Karpas-422 (cell line): ENCODE data around the gene GNB1L. TPM values are rescaled to one million over a fixed set of nuclear protein-coding genes. Genes with fewer than 3 reads are reported as not detected.

Experiments used
- DNase-seq: peaks from one replicate; pipeline ENCODE4 v3.0.0-alpha.2; 2015
- H2AFZ ChIP-seq: fragments of 200-600 bp; sonication (generic); 2 replicates; pipeline ENCODE4 v1.6.1; 2014; ENCODE audit warnings: antibody characterized with exemption, low read length, mixed read lengths
- H3K27ac ChIP-seq: fragments of 200-600 bp; sonication (generic); 2 replicates; pipeline ENCODE4 v1.5.1; 2014; ENCODE audit warnings: mild to moderate bottlenecking, low read length, moderate library complexity
- H3K27me3 ChIP-seq: fragments of 200-600 bp; sonication (generic); 2 replicates; pipeline ENCODE4 v1.6.1; 2014; ENCODE audit warnings: low read length, mixed read lengths
- H3K36me3 ChIP-seq: fragments of 200-600 bp; sonication (generic); 2 replicates; pipeline ENCODE4 v1.6.1; 2014; ENCODE audit warnings: low read length, mixed read lengths; ENCODE audit not compliant: insufficient read depth
- H3K4me1 ChIP-seq: fragments of 200-600 bp; sonication (generic); 2 replicates; pipeline ENCODE4 v1.6.1; 2014; ENCODE audit warnings: mild to moderate bottlenecking, low read length, mixed read lengths
- H3K4me2 ChIP-seq: fragments of 200-600 bp; sonication (generic); 2 replicates; pipeline ENCODE4 v1.6.1; 2014; ENCODE audit warnings: low read length, low read depth, mild to moderate bottlenecking; ENCODE audit not compliant: poor library complexity, severe bottlenecking
- H3K4me3 ChIP-seq: fragments of 200-600 bp; sonication (generic); 2 replicates; pipeline ENCODE4 v1.5.1; 2014; ENCODE audit warnings: mild to moderate bottlenecking, antibody characterized with exemption, low read length, mixed read lengths
- H3K79me2 ChIP-seq: fragments of 200-600 bp; sonication (generic); 2 replicates; pipeline ENCODE4 v1.6.1; 2014; ENCODE audit warnings: mild to moderate bottlenecking, low read length, mixed read lengths
- H3K9ac ChIP-seq: fragments of 200-600 bp; sonication (generic); 2 replicates; pipeline ENCODE4 v1.6.0; 2014; ENCODE audit warnings: low read length
- H3K9me2 ChIP-seq: fragments of 200-600 bp; sonication (generic), shearing (Covaris generic); replicated peaks from 2 replicates; pipeline ENCODE4 v1.6.0; 2014; ENCODE audit warnings: mild to moderate bottlenecking, low read length, moderate library complexity; ENCODE audit not compliant: insufficient read depth
- H3K9me3 ChIP-seq: fragments of 300-700, 200-600 bp; sonication (generic); 2 replicates; pipeline ENCODE4 v1.6.1; 2014; ENCODE audit warnings: low read length, mixed read lengths
- H4K20me1 ChIP-seq: fragments of 200-600 bp; sonication (generic); 2 replicates; pipeline ENCODE4 v1.6.1; 2014; ENCODE audit warnings: mild to moderate bottlenecking, antibody characterized with exemption, low read length, low read depth; ENCODE audit not compliant: insufficient read depth
- total RNA-seq: library from RNA; depleted of rRNA; stranded (reverse); fragments of >200 nt; shearing (Covaris generic); gene quantifications from 2 replicates; pipeline ENCODE4 v1.2.3, GENCODE V29; 2014; ENCODE audit warnings: low replicate concordance

GNB1L gene
- total RNA-seq, 1 experiment from 2014 or later: 4.4 TPM

DNA sequence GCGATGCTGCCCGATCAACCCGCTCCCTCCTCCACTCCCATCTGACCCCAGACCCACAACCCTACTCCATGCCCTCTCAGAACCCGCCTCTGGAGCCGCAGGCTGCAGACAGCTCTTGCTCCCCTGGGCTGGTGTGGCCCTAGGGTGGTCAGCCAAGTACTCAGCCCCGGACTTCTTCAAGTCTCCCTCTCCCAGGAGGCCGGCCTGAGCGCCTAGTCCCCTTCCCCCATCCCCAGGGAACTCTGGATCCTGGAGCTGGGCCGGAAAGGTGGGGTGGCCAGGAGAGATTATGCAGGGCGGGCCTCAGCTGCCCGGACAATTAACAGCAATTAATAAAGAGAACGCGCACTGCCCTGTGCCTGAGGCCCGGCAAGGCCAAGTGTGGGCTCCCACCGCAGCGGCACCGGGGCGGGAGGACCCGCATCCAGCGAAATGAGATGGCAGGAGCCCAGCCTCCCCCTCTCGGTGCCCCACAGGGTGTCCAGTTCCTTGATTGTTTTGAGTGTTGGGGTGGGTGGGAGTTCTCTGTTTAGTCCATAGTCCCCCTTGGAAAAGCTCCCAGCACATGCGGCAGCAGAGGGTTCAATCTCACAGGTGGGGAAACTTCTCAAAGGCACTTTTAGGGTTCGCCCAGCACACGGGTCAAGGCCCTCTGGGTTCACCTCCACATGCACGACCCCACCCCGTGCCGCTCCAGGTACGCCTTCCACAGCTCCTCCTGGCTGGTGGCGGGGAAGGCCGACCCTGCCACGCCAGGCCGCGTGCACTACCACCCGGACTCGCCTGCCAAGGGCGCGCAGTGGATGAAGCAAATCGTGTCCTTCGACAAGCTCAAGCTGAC, 91.0 kb downstream of the GNB1L start:
- no peak overlapping the region for H3K4me2 ChIP-seq

GRCh38 chr22:19762568-19763457, 91.9 kb downstream of the GNB1L start:
- no peaks in the 10 kb centered on the region for H3K27me3 ChIP-seq
- no peak overlapping the region for H3K4me3 ChIP-seq
- no peaks in the 10 kb centered on the region for H3K9me3 ChIP-seq
- no peak overlapping the region for H3K4me2 ChIP-seq
- DNase-seq: no peak
- H4K20me1 ChIP-seq: no peaks in the 10 kb centered on the region; the same call in 1 of the 2 replicates
- H3K27ac ChIP-seq: no peak overlapping the region
- H3K79me2 ChIP-seq: no peaks in the 10 kb centered on the region
- H3K4me1 ChIP-seq: peaks cover 4% of the 10 kb centered on the region
- H3K9me2 ChIP-seq: no peaks in the 10 kb centered on the region
- no peak overlapping the region for H3K9ac ChIP-seq
- no peak overlapping the region for H2AFZ ChIP-seq
- H3K36me3 ChIP-seq: no peaks in the 10 kb centered on the region

More for the DNA sequence above, 91.0 kb downstream of the GNB1L start:
- Histone ChIP-seq H3K9ac (no peak overlapping the region), H3K27ac (no peak overlapping the region), H4K20me1 (no peaks in the 10 kb centered on the region), H3K4me1 (peaks cover 4% of the 10 kb centered on the region), H3K79me2 (no peaks in the 10 kb centered on the region), H3K4me3 (no peak overlapping the region), H3K9me3 (no peaks in the 10 kb centered on the region), H2AFZ (no peak overlapping the region), H3K36me3 (no peaks in the 10 kb centered on the region), H3K27me3 (no peaks in the 10 kb centered on the region), H3K9me2 (no peaks in the 10 kb centered on the region)
- DNase-seq: no peak

GRCh38 chr22:19761725-19762567, 92.7 kb downstream of the GNB1L start:
- H3K9ac ChIP-seq: no peak overlapping the region

DNA sequence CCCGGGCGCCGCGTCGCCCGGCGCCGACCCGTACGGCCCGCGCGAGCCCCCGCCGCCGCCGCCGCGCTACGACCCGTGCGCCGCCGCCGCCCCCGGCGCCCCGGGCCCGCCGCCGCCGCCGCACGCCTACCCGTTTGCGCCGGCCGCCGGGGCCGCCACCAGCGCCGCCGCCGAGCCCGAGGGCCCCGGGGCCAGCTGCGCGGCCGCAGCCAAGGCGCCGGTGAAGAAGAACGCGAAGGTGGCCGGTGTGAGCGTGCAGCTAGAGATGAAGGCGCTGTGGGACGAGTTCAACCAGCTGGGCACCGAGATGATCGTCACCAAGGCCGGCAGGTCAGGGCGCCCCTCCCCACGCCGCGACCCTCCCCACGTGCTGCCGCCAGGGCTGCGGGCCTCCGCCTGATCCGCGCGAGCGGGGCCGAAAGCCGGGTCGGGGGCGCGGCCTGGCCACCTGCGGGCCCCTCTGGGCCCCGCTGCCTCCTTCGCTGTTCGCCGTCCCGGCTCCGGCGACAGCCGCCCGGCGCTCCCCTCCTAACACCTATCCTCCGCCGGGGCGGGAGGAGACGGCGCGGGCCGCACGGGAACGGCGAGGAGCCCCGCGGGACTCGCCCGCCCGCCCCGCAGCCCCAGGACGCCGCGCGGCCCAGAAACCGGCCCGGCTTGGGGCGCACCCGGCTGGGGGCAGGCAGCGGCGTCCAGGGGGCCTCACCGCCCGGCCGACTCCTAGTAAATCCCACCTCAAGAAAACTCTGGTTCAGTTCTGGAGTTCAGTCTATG, 93.5 kb downstream of the GNB1L start:
- H3K36me3 ChIP-seq: no peaks in the 10 kb centered on the region
- no peak for DNase-seq
- H3K4me1 ChIP-seq: peaks cover 13% of the 10 kb centered on the region
- no peak overlapping the region for H3K4me2 ChIP-seq
- no peak overlapping the region for H3K27ac ChIP-seq
- no peak overlapping the region for H2AFZ ChIP-seq
- no peaks in the 10 kb centered on the region; the same call in 1 of the 2 replicates for H4K20me1 ChIP-seq
- H3K9ac ChIP-seq: no peak overlapping the region
- H3K4me3 ChIP-seq: no peak overlapping the region
- no peaks in the 10 kb centered on the region for H3K79me2 ChIP-seq
- no peaks in the 10 kb centered on the region for H3K9me3 ChIP-seq
- H3K9me2 ChIP-seq: no peaks in the 10 kb centered on the region
- no peaks in the 10 kb centered on the region for H3K27me3 ChIP-seq

More at GRCh38 chr22:19761725-19762567, 92.7 kb downstream of the GNB1L start:
- no peaks in the 10 kb centered on the region for H3K27me3 ChIP-seq
- H3K9me2 ChIP-seq: no peaks in the 10 kb centered on the region
- no peak for DNase-seq
- no peak overlapping the region for H2AFZ ChIP-seq
- H4K20me1 ChIP-seq: no peaks in the 10 kb centered on the region; the same call in 1 of the 2 replicates
- H3K4me1 ChIP-seq: peaks cover 11% of the 10 kb centered on the region
- no peaks in the 10 kb centered on the region for H3K79me2 ChIP-seq
- H3K4me3 ChIP-seq: no peak overlapping the region
- H3K36me3 ChIP-seq: no peaks in the 10 kb centered on the region
- no peak overlapping the region for H3K4me2 ChIP-seq
- H3K9me3 ChIP-seq: no peaks in the 10 kb centered on the region
- H3K27ac ChIP-seq: no peak overlapping the region

DNA sequence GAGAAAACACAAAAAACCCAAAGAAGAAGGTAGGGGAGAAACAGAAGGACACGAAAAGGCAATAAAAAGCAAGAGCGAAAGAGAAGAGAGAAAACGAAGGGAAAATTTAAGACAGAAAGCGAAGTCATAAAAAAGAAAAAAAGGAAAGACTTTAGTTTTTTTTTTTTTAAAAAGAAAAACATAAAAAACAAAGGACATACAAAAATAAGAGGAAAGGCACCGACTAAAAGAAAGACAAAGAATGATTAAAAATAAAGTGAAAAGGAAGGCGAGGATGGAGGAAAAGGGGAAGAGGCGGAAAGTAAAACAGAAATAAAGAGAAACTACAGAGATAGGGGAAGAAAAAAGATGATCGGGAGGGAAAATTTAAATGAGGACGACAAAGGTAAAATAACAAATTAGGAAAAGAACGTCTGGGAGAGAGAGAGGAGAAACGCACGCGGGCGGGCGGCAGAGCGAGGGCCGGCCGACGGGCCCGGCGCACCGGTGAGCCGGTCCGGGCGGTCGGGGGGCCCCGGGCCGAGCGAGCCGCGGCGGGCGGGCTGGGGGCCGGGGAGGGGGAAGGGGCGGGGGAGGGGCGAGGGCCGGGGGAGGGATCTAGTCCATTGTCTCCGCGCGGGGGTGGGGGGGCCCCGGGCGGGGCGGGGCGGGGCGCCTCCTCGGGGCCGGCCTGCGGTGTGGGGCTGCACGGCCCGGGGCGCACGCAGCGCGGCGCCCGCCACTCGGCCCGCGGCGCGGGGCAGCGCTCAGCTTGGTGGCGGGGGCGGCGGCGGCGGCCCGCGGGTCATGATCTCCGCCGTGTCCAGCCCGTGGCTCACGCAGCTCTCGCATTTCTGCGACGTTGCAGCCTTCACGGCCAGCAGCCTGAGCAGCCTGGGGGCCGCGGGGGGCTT, 94.4 kb downstream of the GNB1L start, which contains the start of gene TBX1:
Gene TBX1, plus strand, starts transcription at position 721 of the 893 bp plus-strand sequence. Its CDS starts 66 bp downstream, at position 787.
- Histone ChIP-seq H2AFZ (no peak within 1 kb of the TSS), H3K4me3 (no peak within 1 kb of the TSS), H3K9me3 (no peaks in the 10 kb centered on the region), H3K36me3 (no peaks in the 10 kb centered on the region), H3K27ac (no peak within 1 kb of the TSS), H3K4me2 (no peak within 1 kb of the TSS), H3K79me2 (no peaks in the 10 kb centered on the region), H4K20me1 (no peaks in the 10 kb centered on the region; the same call in 1 of the 2 replicates), H3K9ac (no peak within 1 kb of the TSS), H3K27me3 (no peaks in the 10 kb centered on the region), H3K9me2 (no peaks in the 10 kb centered on the region), H3K4me1 (peaks cover 13% of the 10 kb centered on the region)
- DNase-seq: no peak

DNA sequence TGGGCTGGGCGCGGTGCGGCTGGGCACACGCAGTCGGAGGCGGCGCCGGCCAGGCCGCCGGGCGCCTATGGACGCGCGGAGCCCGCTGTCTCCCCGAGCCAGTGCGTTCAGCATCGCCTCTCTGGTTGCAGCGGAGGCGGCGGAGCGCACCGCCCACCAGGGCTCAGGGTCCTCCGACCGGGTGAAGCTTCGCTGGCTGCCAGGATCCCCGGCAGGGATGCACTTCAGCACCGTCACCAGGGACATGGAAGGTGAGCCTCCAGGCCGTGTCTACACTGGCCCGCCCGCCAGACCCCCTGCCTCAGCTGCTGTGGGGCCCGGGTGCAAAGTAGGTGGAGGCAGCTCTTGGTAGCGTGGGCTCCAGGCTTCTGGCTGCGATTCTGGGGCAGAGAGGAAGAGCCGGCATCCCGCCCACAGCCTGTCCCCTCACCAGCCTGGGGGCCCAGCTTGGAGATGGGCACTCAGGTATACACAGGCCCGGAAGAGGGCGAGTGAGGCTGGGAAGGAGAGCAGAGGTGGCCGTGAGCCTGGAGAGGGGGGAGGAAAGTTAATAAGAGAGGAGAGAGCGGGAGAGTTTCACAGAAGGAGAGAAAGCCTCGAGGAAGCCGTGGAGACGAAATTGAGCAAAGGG, 95.1 kb downstream of the GNB1L start:
- DNase-seq: no peak
- Histone ChIP-seq H3K4me3 (no peak overlapping the region), H3K9me2 (no peaks in the 10 kb centered on the region), H3K27ac (no peak overlapping the region), H3K27me3 (no peaks in the 10 kb centered on the region), H2AFZ (no peak overlapping the region), H3K4me2 (no peak overlapping the region), H3K4me1 (peaks cover 13% of the 10 kb centered on the region), H3K36me3 (no peaks in the 10 kb centered on the region), H3K9ac (no peak overlapping the region), H3K9me3 (no peaks in the 10 kb centered on the region), H4K20me1 (no peaks in the 10 kb centered on the region; the same call in 1 of the 2 replicates), H3K79me2 (no peaks in the 10 kb centered on the region)
